Activated naive CD4-positive, alpha-beta T cell treated with anti-CD3 and anti-CD28 coated beads, Interleukin-2, amount 10 ng/mL, durations not matched to agents 7 days and 5 days (primary cell): ENCODE results near the gene NRDE2.

Source experiments
- CTCF ChIA-PET: fragments of 350-600 bp; sonication (Branson Sonifier 250); formaldehyde crosslinking; loops from one replicate; lab custom pipeline; 2021; ENCODE audit warnings: antibody characterized with exemption; lab: Charles Lee
- DNase-seq: peaks from one replicate; pipeline ENCODE4 v3.0.0-alpha.2; 2020
- H3K27ac Mint-ChIP-seq: one replicate; pipeline ENCODE4 v1.8.0; 2021; ENCODE audit warnings: mild to moderate bottlenecking, moderate library complexity, mixed read lengths
- H3K27me3 Mint-ChIP-seq: one replicate; pipeline ENCODE4 v1.8.0; 2021; ENCODE audit warnings: mild to moderate bottlenecking, mixed read lengths
- H3K36me3 Mint-ChIP-seq: one replicate; pipeline ENCODE4 v1.8.0; 2021; ENCODE audit warnings: mixed read lengths
- H3K4me1 Mint-ChIP-seq: one replicate; pipeline ENCODE4 v1.8.0; 2021; ENCODE audit warnings: mixed read lengths
- H3K4me3 Mint-ChIP-seq: one replicate; pipeline ENCODE4 v1.8.0; 2021; ENCODE audit warnings: mild to moderate bottlenecking, moderate library complexity, mixed read lengths
- H3K9me3 Mint-ChIP-seq: one replicate; pipeline ENCODE4 v1.8.0; 2021; ENCODE audit warnings: mixed read lengths

NRDE2 gene

GRCh38 chr14:90278199-90279175 is 53.3 kb downstream of the NRDE2 start:
- Mint-ChIP-seq H3K27me3 (no peaks in the 10 kb centered on the region), H3K4me3 (no peak overlapping the region), H3K36me3 (peaks cover 17% of the 10 kb centered on the region), H3K27ac (no peak overlapping the region), H3K9me3 (no peaks in the 10 kb centered on the region), H3K4me1 (peaks cover 12% of the 10 kb centered on the region)
- CTCF ChIA-PET: no interaction called here
- DNase-seq: no peak

- Mint-ChIP-seq H3K27ac (no peak overlapping the region), H3K27me3 (no peaks in the 10 kb centered on the region), H3K36me3 (peaks cover 22% of the 10 kb centered on the region), H3K9me3 (no peaks in the 10 kb centered on the region), H3K4me1 (peaks cover 12% of the 10 kb centered on the region), H3K4me3 (no peak overlapping the region)
- CTCF ChIA-PET: interaction anchor here (0.8 kb wide), 1 partner anchor 12 kb away, joined by 4 read pairs; no protein-coding TSS in a partner anchor
- no peak for DNase-seq
Observed at GRCh38 chr14:90277581-90278198, 54.1 kb downstream of the NRDE2 start.

GRCh38 chr14:90276646-90277367 is 54.9 kb downstream of the NRDE2 start:
- H3K4me3 Mint-ChIP-seq: no peak overlapping the region
- no peaks in the 10 kb centered on the region for H3K27me3 Mint-ChIP-seq
- H3K4me1 Mint-ChIP-seq: peaks cover 12% of the 10 kb centered on the region
- H3K9me3 Mint-ChIP-seq: no peaks in the 10 kb centered on the region
- CTCF ChIA-PET: interaction anchor here (0.8 kb wide), 1 partner anchor 12 kb away, joined by 4 read pairs; no protein-coding TSS in a partner anchor
- H3K36me3 Mint-ChIP-seq: peaks cover 26% of the 10 kb centered on the region
- DNase-seq: no peak
- no peak overlapping the region for H3K27ac Mint-ChIP-seq

GRCh38 chr14:90275820-90276219 is 55.9 kb downstream of the NRDE2 start:
- Mint-ChIP-seq H3K4me3 (no peak overlapping the region), H3K27me3 (no peaks in the 10 kb centered on the region), H3K36me3 (peaks cover 29% of the 10 kb centered on the region), H3K9me3 (no peaks in the 10 kb centered on the region), H3K27ac (peak overlapping the region; percentile 75), H3K4me1 (peaks cover 12% of the 10 kb centered on the region)
- DNase-seq: no peak
- CTCF ChIA-PET: interaction anchor here (0.6 to 1.6 kb wide), 2 partner anchors 18 to 424 kb away, joined by 3 read pairs; no protein-coding TSS in a partner anchor

- Mint-ChIP-seq H3K36me3 (peaks cover 29% of the 10 kb centered on the region), H3K4me1 (peaks cover 12% of the 10 kb centered on the region), H3K27ac (peak overlapping the region; percentile 75), H3K4me3 (no peak overlapping the region), H3K27me3 (no peaks in the 10 kb centered on the region), H3K9me3 (no peaks in the 10 kb centered on the region)
- CTCF ChIA-PET: interaction anchor here (0.6 to 1.6 kb wide), 2 partner anchors 18 to 424 kb away, joined by 3 read pairs; no protein-coding TSS in a partner anchor
- DNase-seq: no peak
Observed at GRCh38 chr14:90275458-90275814, 56.3 kb downstream of the NRDE2 start.

- Mint-ChIP-seq H3K4me3 (no peak overlapping the region), H3K9me3 (no peaks in the 10 kb centered on the region), H3K36me3 (peaks cover 34% of the 10 kb centered on the region), H3K27me3 (no peaks in the 10 kb centered on the region), H3K4me1 (peaks cover 12% of the 10 kb centered on the region), H3K27ac (peak overlapping the region; percentile 24)
- no peak for DNase-seq
- CTCF ChIA-PET: interaction anchor here (1.6 kb wide), 1 partner anchor 425 kb away, joined by 3 read pairs; no protein-coding TSS in a partner anchor
Observed at GRCh38 chr14:90274808-90275457, 56.8 kb downstream of the NRDE2 start.

GRCh38 chr14:90274019-90274418 is 57.7 kb downstream of the NRDE2 start:
- Mint-ChIP-seq H3K36me3 (peaks cover 41% of the 10 kb centered on the region), H3K27ac (no peak overlapping the region), H3K27me3 (no peaks in the 10 kb centered on the region), H3K4me3 (no peak overlapping the region), H3K4me1 (peaks cover 12% of the 10 kb centered on the region), H3K9me3 (no peaks in the 10 kb centered on the region)
- DNase-seq: no peak
- CTCF ChIA-PET: no interaction called here

- DNase-seq: no peak
- peaks cover 12% of the 10 kb centered on the region for H3K4me1 Mint-ChIP-seq
- H3K9me3 Mint-ChIP-seq: no peaks in the 10 kb centered on the region
- H3K27ac Mint-ChIP-seq: no peak overlapping the region
- H3K36me3 Mint-ChIP-seq: peaks cover 45% of the 10 kb centered on the region
- no peak overlapping the region for H3K4me3 Mint-ChIP-seq
- no peaks in the 10 kb centered on the region for H3K27me3 Mint-ChIP-seq
- CTCF ChIA-PET: no interaction called here
Observed at GRCh38 chr14:90273532-90273931, 58.2 kb downstream of the NRDE2 start.

GRCh38 chr14:90272523-90272922 is 59.2 kb downstream of the NRDE2 start:
- Mint-ChIP-seq H3K36me3 (peaks cover 50% of the 10 kb centered on the region), H3K9me3 (no peaks in the 10 kb centered on the region)

GRCh38 chr14:90268420-90268819 is 63.3 kb downstream of the NRDE2 start:
- no peak for DNase-seq
- Mint-ChIP-seq H3K27me3 (no peaks in the 10 kb centered on the region), H3K4me1 (peaks cover 12% of the 10 kb centered on the region), H3K4me3 (no peak overlapping the region), H3K36me3 (peaks cover 59% of the 10 kb centered on the region), H3K9me3 (no peaks in the 10 kb centered on the region), H3K27ac (no peak overlapping the region)
- CTCF ChIA-PET: interaction anchor here (1.4 kb wide), 1 partner anchor 10 kb away, joined by 4 read pairs; no protein-coding TSS in a partner anchor

More at GRCh38 chr14:90272523-90272922, 59.2 kb downstream of the NRDE2 start:
- DNase-seq: no peak
- H3K4me3 Mint-ChIP-seq: no peak overlapping the region
- no peak overlapping the region for H3K27ac Mint-ChIP-seq
- CTCF ChIA-PET: no interaction called here
- peaks cover 12% of the 10 kb centered on the region for H3K4me1 Mint-ChIP-seq
- H3K27me3 Mint-ChIP-seq: no peaks in the 10 kb centered on the region

- H3K27me3 Mint-ChIP-seq: no peaks in the 10 kb centered on the region
- CTCF ChIA-PET: interaction anchor here (0.5 to 2.5 kb wide), 2 partner anchors 10 to 165 kb away, joined by 4 to 7 read pairs; partner anchors contain the start of gene PSMC1
- peaks cover 52% of the 10 kb centered on the region for H3K36me3 Mint-ChIP-seq
- H3K4me3 Mint-ChIP-seq: no peak overlapping the region
- no peak overlapping the region for H3K27ac Mint-ChIP-seq
- DNase-seq: no peak
- H3K4me1 Mint-ChIP-seq: peaks cover 13% of the 10 kb centered on the region
- H3K9me3 Mint-ChIP-seq: no peaks in the 10 kb centered on the region
Observed at GRCh38 chr14:90266441-90267154, 65.1 kb downstream of the NRDE2 start.

GRCh38 chr14:90263748-90264449 is 67.8 kb downstream of the NRDE2 start:
- CTCF ChIA-PET: interaction anchor here (2.5 kb wide), 1 partner anchor 7 kb away, joined by 7 read pairs; the partner anchor contains the start of gene PSMC1
- no peaks in the 10 kb centered on the region for H3K27me3 Mint-ChIP-seq
- H3K27ac Mint-ChIP-seq: peak overlapping the region; percentile 45
- peaks cover 16% of the 10 kb centered on the region for H3K4me1 Mint-ChIP-seq
- H3K4me3 Mint-ChIP-seq: no peak overlapping the region
- no peaks in the 10 kb centered on the region for H3K9me3 Mint-ChIP-seq
- no peak for DNase-seq
- H3K36me3 Mint-ChIP-seq: peaks cover 51% of the 10 kb centered on the region
